ENCODE data around the gene TMEM91.

Gene TMEM91

DNA sequence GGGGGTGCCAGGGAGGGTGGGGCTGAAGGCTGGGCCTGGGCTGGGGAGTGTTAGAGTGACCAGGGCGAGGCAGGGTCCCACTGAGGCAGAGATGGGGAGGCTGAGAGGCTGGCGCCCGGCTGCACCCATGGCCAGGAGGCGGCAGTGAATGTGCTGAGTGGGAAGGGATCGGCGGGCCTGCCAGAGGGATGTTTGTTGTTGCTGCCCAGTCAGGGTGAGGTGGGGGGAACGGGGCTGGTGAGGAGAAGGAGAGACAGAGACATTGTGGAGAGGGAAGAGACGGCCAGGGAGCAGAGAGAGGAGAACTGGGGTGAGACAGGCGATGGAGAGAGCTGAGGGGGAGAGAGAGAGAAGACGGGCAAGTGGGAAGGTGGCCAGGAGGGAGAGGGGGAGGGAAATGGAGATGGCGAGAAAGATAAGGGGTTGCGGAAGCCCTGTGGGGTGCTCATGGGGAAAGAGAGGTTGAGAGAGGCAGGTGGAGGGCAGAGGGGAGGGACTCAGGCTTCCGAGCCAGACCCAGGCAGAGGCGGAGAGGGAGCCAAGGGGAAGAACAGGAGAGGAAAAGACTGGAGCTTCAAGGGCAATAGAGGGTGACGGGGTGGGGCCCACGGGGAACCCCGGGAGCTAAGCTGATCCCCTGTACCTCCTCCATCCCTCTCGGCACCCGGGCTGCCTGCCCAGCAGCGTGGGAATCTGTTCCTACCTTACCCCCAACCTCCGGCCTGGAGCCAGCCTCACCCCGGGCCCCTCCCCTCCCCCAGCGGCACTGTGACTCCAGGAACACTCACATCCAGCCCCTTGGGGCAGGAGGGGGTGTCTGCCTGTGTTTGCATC lies 51.5 kb downstream of the TMEM91 start:
- DNase-seq (ENCODE audit: low read depth in 1 of 2, low spot score in 1 of 2): peak in 1 of 2 donors; percentile 5

DNA sequence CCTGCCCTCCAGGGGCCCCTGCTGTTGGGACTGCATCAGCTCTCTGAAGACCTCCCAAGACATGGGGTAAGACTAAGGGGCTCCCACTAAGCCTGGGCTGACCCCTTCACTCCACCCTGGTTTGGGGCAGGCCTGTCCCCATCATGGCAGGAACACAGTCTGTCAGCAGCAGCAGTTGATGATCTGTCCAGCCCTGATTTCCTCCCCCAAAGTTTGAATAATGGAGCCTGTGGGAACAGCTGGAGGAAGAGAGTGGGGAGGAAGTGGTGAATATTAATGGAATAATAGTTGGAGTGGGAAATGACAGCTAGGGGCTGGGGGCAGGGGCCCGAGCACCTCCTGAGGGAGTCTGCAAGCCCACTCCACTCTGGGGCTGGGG lies 52.1 kb downstream of the TMEM91 start:
- DNase-seq (ENCODE audit: low read depth in 1 of 2, low spot score in 1 of 2): no peak

DNA sequence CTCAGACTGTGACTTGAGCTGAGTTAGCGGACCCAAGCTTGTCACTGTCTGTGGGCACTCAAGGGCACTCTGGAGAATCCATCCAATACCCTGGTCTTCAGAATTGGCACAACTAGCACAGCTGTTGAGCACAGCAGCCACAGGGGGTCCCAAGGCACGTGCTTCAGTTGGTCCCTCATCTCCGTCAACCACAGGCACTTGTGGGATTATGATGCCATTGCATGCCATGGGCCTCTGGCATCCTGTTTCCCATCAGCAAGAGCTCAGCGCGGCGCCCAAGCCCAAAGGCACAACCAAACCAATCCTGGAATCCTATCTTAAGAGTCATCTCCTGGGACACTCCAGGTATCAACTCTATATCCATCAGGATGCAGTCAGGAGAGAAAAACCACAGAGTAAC lies 54.6 kb downstream of the TMEM91 start:
- no peak for DNase-seq (ENCODE audit: low read depth in 1 of 2, low spot score in 1 of 2)

DNA sequence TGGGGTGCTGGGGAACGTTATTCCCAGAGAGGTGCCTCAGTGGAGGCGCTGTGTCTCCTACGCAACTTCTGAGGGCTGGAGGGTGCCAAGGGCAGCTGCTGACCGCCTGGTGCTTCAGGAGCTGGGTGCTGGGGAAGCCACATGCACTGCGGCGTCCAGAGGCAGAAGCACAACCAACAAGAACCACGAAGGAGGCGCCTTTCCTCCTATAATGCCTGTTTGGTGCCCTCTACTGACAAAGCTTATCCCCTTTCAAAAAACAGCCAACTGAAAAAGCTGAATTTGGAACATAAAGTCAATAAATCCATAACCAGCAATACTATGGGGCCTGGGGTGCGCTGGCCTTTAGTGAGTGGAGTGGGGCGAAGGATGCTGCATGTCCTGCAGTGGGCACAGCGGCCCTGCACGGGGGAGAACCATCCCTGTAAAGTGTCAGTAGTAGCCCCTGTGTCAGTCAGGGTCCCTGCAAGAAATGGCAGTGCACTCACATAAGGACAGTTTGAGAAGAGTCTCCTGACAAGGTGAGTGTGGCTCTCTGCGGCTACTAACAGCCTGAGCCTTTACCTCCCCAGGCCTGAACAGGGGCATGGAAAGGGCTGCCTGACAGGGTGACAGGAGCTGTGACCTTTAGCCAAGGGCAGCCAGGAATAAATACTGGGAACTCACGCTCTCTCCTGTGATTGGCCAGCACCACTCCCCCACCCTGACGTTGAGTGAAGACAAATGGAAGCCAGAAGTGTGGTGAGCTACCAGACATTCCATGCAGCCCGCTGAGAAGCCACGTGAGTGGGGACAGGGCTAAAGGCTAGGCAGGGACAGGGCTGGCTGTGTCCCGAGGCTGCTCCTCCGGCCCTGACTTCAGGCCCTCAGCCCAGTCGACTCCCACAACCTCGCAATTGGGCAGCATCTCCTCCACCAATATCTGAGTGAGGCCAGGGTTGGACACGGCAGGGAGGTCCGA lies 55.4 kb downstream of the TMEM91 start:
- DNase-seq (ENCODE audit: low read depth in 1 of 2, low spot score in 1 of 2): no peak

DNA sequence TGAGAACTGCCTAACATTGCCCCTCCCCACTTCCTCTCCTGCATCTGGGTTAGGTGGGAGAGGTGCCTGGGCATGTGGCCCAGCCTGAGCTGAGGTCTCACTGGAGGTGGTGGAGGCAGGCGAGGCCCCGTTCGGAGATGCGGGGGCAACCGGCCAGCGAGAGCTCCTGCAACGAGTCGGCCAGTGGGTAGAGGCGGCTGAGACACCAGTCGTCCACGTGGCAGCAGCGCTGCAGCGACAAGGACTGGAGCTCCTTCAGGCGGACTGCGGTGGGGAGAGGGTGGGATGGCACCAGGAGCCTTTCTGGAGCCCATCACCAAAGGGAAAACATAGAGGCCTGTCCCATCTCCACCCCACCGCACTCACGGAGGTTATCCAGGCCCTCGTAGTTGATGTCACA lies 56.8 kb downstream of the TMEM91 start:
- DNase-seq (ENCODE audit: low read depth in 1 of 2, low spot score in 1 of 2): no peak
